Measurements from ENCODE around the gene ZNF740.

ZNF740 gene

GRCh38 chr12:53236443-53237111, 56.1 kb downstream of the ZNF740 start:
- no peak overlapping the region for H3K4me3 ChIP-seq (ENCODE audit: low read length, poor library complexity, severe bottlenecking)
- H3F3A ChIP-seq (ENCODE audit: low read depth), result no peaks in the 10 kb centered on the region; the same call in 1 of the 2 replicates
- no peaks in the 10 kb centered on the region for H3K9me2 ChIP-seq (replicated peaks; ENCODE audit: low read depth, low read length)
- H3K79me2 ChIP-seq (ENCODE audit: insufficient read depth, low read length), result no peaks in the 10 kb centered on the region
- H2AFZ ChIP-seq (ENCODE audit: low read length), result no peak overlapping the region
- H3K27me3 ChIP-seq (ENCODE audit: insufficient read depth, low read length, poor library complexity, severe bottlenecking), result no peaks in the 10 kb centered on the region
- no peaks in the 10 kb centered on the region for H3K9me3 ChIP-seq (ENCODE audit: insufficient read depth, low read depth, low read length)
- no peaks in the 10 kb centered on the region for H3K36me3 ChIP-seq (ENCODE audit: insufficient read depth, low read length)
- H3K4me2 ChIP-seq (ENCODE audit: low read depth, low read length, poor library complexity, severe bottlenecking), result peak overlapping the region; percentile 14
- no peak for TF ChIP-seq CTCF (conservative IDR thresholded peaks at IDR 0.05; ENCODE audit: low read length)
- TF ChIP-seq EZH2phosphoT487 (IDR thresholded peaks at IDR 0.05; ENCODE audit: borderline replicate concordance), result no peak
- peaks cover 22% of the 10 kb centered on the region for H3K4me1 ChIP-seq (ENCODE audit: insufficient read depth, low read length, poor library complexity, severe bottlenecking)
- no peak overlapping the region for H3K9ac ChIP-seq (ENCODE audit: low read depth, low read length, poor library complexity, severe bottlenecking)
- H4K20me1 ChIP-seq (ENCODE audit: insufficient read depth, low read length, poor library complexity, severe bottlenecking), result no peaks in the 10 kb centered on the region

- Histone ChIP-seq H3K79me2 (ENCODE audit: insufficient read depth, low read length) (no peaks in the 10 kb centered on the region), H4K20me1 (ENCODE audit: insufficient read depth, low read length, poor library complexity, severe bottlenecking) (no peaks in the 10 kb centered on the region), H3K9me3 (ENCODE audit: insufficient read depth, low read depth, low read length) (no peaks in the 10 kb centered on the region), H3K4me1 (ENCODE audit: insufficient read depth, low read length, poor library complexity, severe bottlenecking) (peaks cover 9% of the 10 kb centered on the region), H3F3A (ENCODE audit: low read depth) (no peaks in the 10 kb centered on the region; the same call in 1 of the 2 replicates), H3K4me2 (ENCODE audit: low read depth, low read length, poor library complexity, severe bottlenecking) (no peak overlapping the region), H2AFZ (ENCODE audit: low read length) (no peak overlapping the region), H3K9me2 (replicated peaks; ENCODE audit: low read depth, low read length) (no peaks in the 10 kb centered on the region), H3K27me3 (ENCODE audit: insufficient read depth, low read length, poor library complexity, severe bottlenecking) (no peaks in the 10 kb centered on the region), H3K36me3 (ENCODE audit: insufficient read depth, low read length) (no peaks in the 10 kb centered on the region), H3K9ac (ENCODE audit: low read depth, low read length, poor library complexity, severe bottlenecking) (no peak overlapping the region), H3K4me3 (ENCODE audit: low read length, poor library complexity, severe bottlenecking) (no peak overlapping the region)
- TF ChIP-seq EZH2phosphoT487 (IDR thresholded peaks at IDR 0.05; ENCODE audit: borderline replicate concordance), result no peak
- TF ChIP-seq CTCF (conservative IDR thresholded peaks at IDR 0.05; ENCODE audit: low read length), result no peak
Observed at GRCh38 chr12:53239643-53240258, 59.2 kb downstream of the ZNF740 start.

GRCh38 chr12:53241623-53242412, 61.3 kb downstream of the ZNF740 start:
- no peaks in the 10 kb centered on the region for H3K9me3 ChIP-seq (ENCODE audit: insufficient read depth, low read depth, low read length)
- no peaks in the 10 kb centered on the region for H3K79me2 ChIP-seq (ENCODE audit: insufficient read depth, low read length)
- H3K4me3 ChIP-seq (ENCODE audit: low read length, poor library complexity, severe bottlenecking), result no peak overlapping the region
- H4K20me1 ChIP-seq (ENCODE audit: insufficient read depth, low read length, poor library complexity, severe bottlenecking), result no peaks in the 10 kb centered on the region
- TF ChIP-seq EZH2phosphoT487 (IDR thresholded peaks at IDR 0.05; ENCODE audit: borderline replicate concordance), result no peak
- TF ChIP-seq CTCF (conservative IDR thresholded peaks at IDR 0.05; ENCODE audit: low read length), result no peak
- H3K9ac ChIP-seq (ENCODE audit: low read depth, low read length, poor library complexity, severe bottlenecking), result no peak overlapping the region
- H3K4me2 ChIP-seq (ENCODE audit: low read depth, low read length, poor library complexity, severe bottlenecking), result no peak overlapping the region
- no peak overlapping the region for H2AFZ ChIP-seq (ENCODE audit: low read length)
- no peaks in the 10 kb centered on the region for H3K27me3 ChIP-seq (ENCODE audit: insufficient read depth, low read length, poor library complexity, severe bottlenecking)
- no peaks in the 10 kb centered on the region; the same call in 1 of the 2 replicates for H3F3A ChIP-seq (ENCODE audit: low read depth)
- H3K36me3 ChIP-seq (ENCODE audit: insufficient read depth, low read length), result no peaks in the 10 kb centered on the region
- H3K4me1 ChIP-seq (ENCODE audit: insufficient read depth, low read length, poor library complexity, severe bottlenecking), result no peaks in the 10 kb centered on the region
- no peaks in the 10 kb centered on the region for H3K9me2 ChIP-seq (replicated peaks; ENCODE audit: low read depth, low read length)
